Neural cell (in vitro differentiated cells): ENCODE results near the gene ELN. TPM values are rescaled to one million over a fixed set of nuclear protein-coding genes. Genes with fewer than 3 reads are reported as not detected.

ENCODE experiments used
- H2AFZ ChIP-seq: fragments of 200-600, 300-800 bp; sonication (generic), shearing (Covaris generic); 2 replicates; pipeline ENCODE4 v1.6.0; 2014; ENCODE audit warnings: low read depth, mild to moderate bottlenecking, antibody characterized with exemption, low read length, moderate library complexity
- H3F3A ChIP-seq: fragments of 200-600 bp; shearing (Covaris generic); 2 replicates; pipeline ENCODE4 v1.6.1; 2016; ENCODE audit warnings: mild to moderate bottlenecking, moderate library complexity, mixed read lengths, antibody characterized with exemption, low read length; ENCODE audit not compliant: insufficient read depth, poor library complexity, severe bottlenecking
- H3K27ac ChIP-seq: fragments of 200-600, 300-800 bp; sonication (generic), shearing (Covaris generic); 2 replicates; pipeline ENCODE4 v1.5.1; 2014; ENCODE audit warnings: mild to moderate bottlenecking, low read length, moderate library complexity
- H3K27me3 ChIP-seq: fragments of 300-800, 200-600 bp; sonication (generic), shearing (Covaris generic); 2 replicates; pipeline ENCODE4 v1.6.0; 2014; ENCODE audit warnings: mild to moderate bottlenecking, low read depth, low read length, moderate library complexity; ENCODE audit not compliant: insufficient read depth
- H3K36me3 ChIP-seq: fragments of 300-800, 200-600 bp; sonication (generic), shearing (Covaris generic); 2 replicates; pipeline ENCODE4 v1.5.1; 2014; ENCODE audit warnings: mild to moderate bottlenecking, antibody characterized with exemption, low read length, moderate library complexity; ENCODE audit not compliant: insufficient read depth
- H3K4me2 ChIP-seq: fragments of 300-800, 200-600 bp; sonication (generic), shearing (Covaris generic); 2 replicates; pipeline ENCODE4 v1.6.0; 2014; ENCODE audit warnings: mild to moderate bottlenecking, low read length
- H3K4me3 ChIP-seq: fragments of 300-800, 200-600 bp; sonication (generic), shearing (Covaris generic); 2 replicates; pipeline ENCODE4 v1.5.1; 2014; ENCODE audit warnings: mild to moderate bottlenecking, low read length, moderate library complexity
- H3K79me2 ChIP-seq: fragments of 200-600 bp; shearing (Covaris generic); replicated peaks from 2 replicates; pipeline ENCODE4 v1.6.0; 2014; ENCODE audit warnings: mild to moderate bottlenecking, low read length, moderate library complexity; ENCODE audit not compliant: insufficient read depth
- H3K9ac ChIP-seq: fragments of 300-800, 200-600 bp; sonication (generic), shearing (Covaris generic); 2 replicates; pipeline ENCODE4 v1.6.1; 2016; ENCODE audit warnings: mild to moderate bottlenecking, low read length, mixed read lengths
- H3K9me2 ChIP-seq: fragments of 200-600 bp; shearing (Covaris generic); 2 replicates; pipeline ENCODE4 v1.6.1; 2016; ENCODE audit warnings: mild to moderate bottlenecking, low read length, mixed read lengths; ENCODE audit not compliant: insufficient read depth
- H3K9me3 ChIP-seq: fragments of 200-600, 300-800 bp; sonication (generic), shearing (Covaris generic); 2 replicates; pipeline ENCODE4 v1.6.1; 2016; ENCODE audit warnings: mild to moderate bottlenecking, mixed run types, low read length, moderate library complexity, mixed read lengths
- H4K20me1 ChIP-seq: fragments of 200-600 bp; shearing (Covaris generic); 2 replicates; pipeline ENCODE4 v1.6.1; 2016; ENCODE audit warnings: mild to moderate bottlenecking, mixed run types; ENCODE audit not compliant: insufficient read depth
- CTCF ChIP-seq: fragments of 450-650 bp; IDR thresholded peaks from 2 replicates; pipeline ENCODE4 v1.5.1; 2014; ENCODE audit warnings: antibody characterized with exemption, mild to moderate bottlenecking, moderate library complexity; ENCODE audit not compliant: poor library complexity, severe bottlenecking
- EP300 ChIP-seq: fragments of 450-650 bp; conservative IDR thresholded peaks from 2 replicates; pipeline ENCODE4 v1.6.1; 2014; ENCODE audit warnings: antibody characterized with exemption, mild to moderate bottlenecking, moderate library complexity; ENCODE audit not compliant: poor library complexity, severe bottlenecking
- EZH2 ChIP-seq: fragments of 200-600, 300-800 bp; shearing (Covaris generic), sonication (generic); IDR thresholded peaks from 2 replicates; pipeline ENCODE4 v1.6.1; 2014; ENCODE audit warnings: antibody characterized with exemption, low read length, borderline replicate concordance, mild to moderate bottlenecking; ENCODE audit not compliant: insufficient read depth, poor library complexity, severe bottlenecking
- MXI1 ChIP-seq: fragments of 450-650 bp; conservative IDR thresholded peaks from 2 replicates; pipeline ENCODE4 v1.6.1; 2014; ENCODE audit warnings: antibody characterized with exemption, mild to moderate bottlenecking; ENCODE audit not compliant: poor library complexity, severe bottlenecking
- POLR2AphosphoS5 ChIP-seq: IDR thresholded peaks from 2 replicates; pipeline ENCODE4 v1.6.1; 2012
- RAD21 ChIP-seq: fragments of 450-650 bp; conservative IDR thresholded peaks from 2 replicates; pipeline ENCODE4 v1.6.1; 2014; ENCODE audit warnings: antibody characterized with exemption, mild to moderate bottlenecking, moderate library complexity
- REST ChIP-seq: IDR thresholded peaks from 2 replicates; pipeline ENCODE4 v1.6.1; 2012; ENCODE audit warnings: borderline replicate concordance
- SMC3 ChIP-seq: fragments of 450-650 bp; conservative IDR thresholded peaks from 2 replicates; pipeline ENCODE4 v1.6.1; 2014; ENCODE audit warnings: antibody characterized with exemption, mild to moderate bottlenecking, moderate library complexity; ENCODE audit not compliant: poor library complexity
- TAF1 ChIP-seq: IDR thresholded peaks from 2 replicates; pipeline ENCODE4 v1.6.1; 2012; ENCODE audit warnings: low read depth
- polyA plus RNA-seq: library from polyadenylated mRNA; depleted of rRNA; stranded (reverse); fragments of >200 nt; gene quantifications from 2 replicates; pipeline ENCODE4 v1.2.3, GENCODE V29; 2014

The ELN gene
- polyA plus RNA-seq, 1 donor from 2014 or later: not detected

GRCh38 chr7:74042746-74043522 is 15.0 kb downstream of the ELN start:
- H3K9me3 ChIP-seq: no peaks in the 10 kb centered on the region
- H3K36me3 ChIP-seq: no peaks in the 10 kb centered on the region
- H3K9me2 ChIP-seq: no peaks in the 10 kb centered on the region
- H3K9ac ChIP-seq: no peak overlapping the region
- no peak for TF ChIP-seq SMC3
- no peak for TF ChIP-seq RAD21
- no peak for TF ChIP-seq CTCF
- no peak for TF ChIP-seq EP300
- no peak for TF ChIP-seq TAF1
- TF ChIP-seq POLR2AphosphoS5: no peak
- no peak for TF ChIP-seq REST
- TF ChIP-seq EZH2: no peak
- no peak overlapping the region for H3K27ac ChIP-seq
- H3K79me2 ChIP-seq: no peaks in the 10 kb centered on the region
- no peaks in the 10 kb centered on the region for H3K27me3 ChIP-seq
- no peaks in the 10 kb centered on the region for H3F3A ChIP-seq
- H2AFZ ChIP-seq: no peak overlapping the region
- H3K4me2 ChIP-seq: no peak overlapping the region
- no peak overlapping the region for H3K4me3 ChIP-seq
- no peaks in the 10 kb centered on the region for H4K20me1 ChIP-seq

GRCh38 chr7:74043523-74043951 is 15.6 kb downstream of the ELN start:
- no peaks in the 10 kb centered on the region for H3F3A ChIP-seq
- TF ChIP-seq SMC3 (no peak), TAF1 (no peak), EP300 (no peak), POLR2AphosphoS5 (no peak), EZH2 (no peak), CTCF (no peak), MXI1 (no peak), REST (no peak), RAD21 (no peak)
- no peaks in the 10 kb centered on the region for H3K27me3 ChIP-seq
- H3K9ac ChIP-seq: no peak overlapping the region
- no peaks in the 10 kb centered on the region for H3K36me3 ChIP-seq
- H3K9me3 ChIP-seq: no peaks in the 10 kb centered on the region
- no peak overlapping the region for H2AFZ ChIP-seq
- H3K9me2 ChIP-seq: no peaks in the 10 kb centered on the region
- H3K4me2 ChIP-seq: no peak overlapping the region
- H4K20me1 ChIP-seq: no peaks in the 10 kb centered on the region
- no peak overlapping the region for H3K4me3 ChIP-seq
- H3K79me2 ChIP-seq: no peaks in the 10 kb centered on the region
- H3K27ac ChIP-seq: no peak overlapping the region
